SK-N-SH (cell line): ENCODE data around the gene B3GNT4. TPM values are rescaled to one million over a fixed set of nuclear protein-coding genes. Genes with fewer than 3 reads are reported as not detected.

Experiments used
- CTCF ChIA-PET: fragments of 300-600, 350-600 bp; formaldehyde crosslinking; extraction: SDS; loops from one replicate; lab custom pipeline; 2021; lab: Yijun Ruan, JAX
- POLR2A ChIA-PET: fragments of 350-600 bp; sonication (Branson Sonifier 250); formaldehyde crosslinking; extraction: SDS; loops from one replicate; lab custom pipeline; 2020; ENCODE audit warnings: antibody characterized with exemption, inconsistent platforms; lab: Yijun Ruan, JAX
- DNase-seq: peaks from one replicate; pipeline ENCODE4 v3.0.0; 2012
- H2AFZ ChIP-seq: fragments of 200-600 bp; sonication (generic); 2 replicates; pipeline ENCODE4 v1.8.1; 2016; ENCODE audit warnings: antibody characterized with exemption, mild to moderate bottlenecking, low read depth
- H3F3A ChIP-seq: fragments of 200-600 bp; sonication (generic); replicated peaks from 2 replicates; pipeline ENCODE3; 2016; ENCODE audit warnings: antibody characterized with exemption, mild to moderate bottlenecking; ENCODE audit not compliant: insufficient read depth
- H3K27ac ChIP-seq, 2 experiments: fragments of 200-500 bp in 1 of 2; fragments of 200-600 bp in 1 of 2; sonication (Bioruptor generic) in 1 of 2; sonication (generic), shearing (Covaris generic) in 1 of 2; 2 replicates each; pipeline versions ENCODE4 v1.5.1 to v1.6.1; 2014 to 2016; ENCODE audit warnings: low read depth in 2 of 2, inconsistent platforms in 1 of 2, low read length in 1 of 2, mild to moderate bottlenecking in 1 of 2, mixed read lengths in 1 of 2
- H3K27me3 ChIP-seq: fragments of 200-600 bp; sonication (generic), shearing (Covaris generic); 2 replicates; pipeline ENCODE4 v1.6.1; 2016; ENCODE audit warnings: mixed run types; ENCODE audit not compliant: insufficient read depth
- H3K36me3 ChIP-seq, 2 experiments: fragments of 200-500 bp in 1 of 2; fragments of 200-600 bp in 1 of 2; sonication (Bioruptor generic) in 1 of 2; sonication (generic) in 1 of 2; replicated peaks in 1 of 2; 2 replicates each; pipeline versions ENCODE3 to v1.5.1; 2014 to 2016; ENCODE audit warnings: low read length in 1 of 2, mild to moderate bottlenecking in 1 of 2; ENCODE audit not compliant: insufficient read depth in 2 of 2, control insufficient read depth in 1 of 2
- H3K4me1 ChIP-seq, 2 experiments: fragments of 200-500 bp in 1 of 2; fragments of 200-600 bp in 1 of 2; sonication (Bioruptor generic) in 1 of 2; sonication (generic), shearing (Covaris generic) in 1 of 2; 2 replicates each; pipeline versions ENCODE4 v1.5.1 to v1.6.1; 2014 to 2016; ENCODE audit warnings: low read depth in 1 of 2, low read length in 1 of 2, mixed run types in 1 of 2; ENCODE audit not compliant: insufficient read depth in 2 of 2, control insufficient read depth in 1 of 2
- H3K4me2 ChIP-seq: fragments of 200-600 bp; sonication (generic), shearing (Covaris generic); 2 replicates; pipeline ENCODE4 v1.6.1; 2017; ENCODE audit warnings: mixed run types
- H3K4me3 ChIP-seq, 2 experiments: fragments of 200-500 bp in 1 of 2; fragments of 200-600 bp in 1 of 2; sonication (Bioruptor generic) in 1 of 2; sonication (generic), shearing (Covaris generic) in 1 of 2; 2 replicates each; pipeline versions ENCODE4 v1.5.1 to v1.8.1; 2014 to 2016; ENCODE audit warnings: low read depth in 2 of 2, inconsistent platforms in 1 of 2, low read length in 1 of 2, mild to moderate bottlenecking in 1 of 2, mixed read lengths in 1 of 2, moderate library complexity in 1 of 2
- H3K79me2 ChIP-seq: fragments of 200-600 bp; sonication (generic); 2 replicates; pipeline ENCODE4 v1.8.1; 2017; ENCODE audit warnings: mild to moderate bottlenecking; ENCODE audit not compliant: insufficient read depth
- H3K9ac ChIP-seq: fragments of 200-600 bp; sonication (generic); 2 replicates; pipeline ENCODE4 v1.6.1; 2017; ENCODE audit warnings: mixed run types
- H3K9me2 ChIP-seq: fragments of 200-600 bp; sonication (generic); 2 replicates; pipeline ENCODE4 v1.6.1; 2017; ENCODE audit warnings: mixed run types
- H3K9me3 ChIP-seq: fragments of 200-600 bp; sonication (generic); 2 replicates; pipeline ENCODE4 v1.6.1; 2017; ENCODE audit warnings: mixed run types, mild to moderate bottlenecking, moderate library complexity
- H4K20me1 ChIP-seq: fragments of 200-600 bp; sonication (generic); 2 replicates; pipeline ENCODE4 v1.6.1; 2017; ENCODE audit warnings: mild to moderate bottlenecking, mixed run types; ENCODE audit not compliant: insufficient read depth
- ELF1 ChIP-seq: IDR thresholded peaks from 2 replicates; pipeline ENCODE4 v1.4.0; 2012
- EP300 ChIP-seq, 2 experiments: IDR thresholded peaks; 2 replicates each; pipeline versions ENCODE4 v1.4.0 to v1.6.1; 2012; ENCODE audit warnings: borderline replicate concordance in 1 of 2, low read depth in 1 of 2, low read length in 1 of 2
- EZH2phosphoT487 ChIP-seq: fragments of 200-600 bp; sonication (generic); IDR thresholded peaks from 2 replicates; pipeline ENCODE4 v1.6.1; 2017; ENCODE audit warnings: low read depth, mixed run types, mild to moderate bottlenecking, antibody characterized with exemption, moderate library complexity, borderline replicate concordance
- GABPA ChIP-seq: IDR thresholded peaks from 2 replicates; pipeline ENCODE4 v1.4.0; 2012; ENCODE audit warnings: low read depth, mild to moderate bottlenecking
- GATA2 ChIP-seq: sonication (generic); formaldehyde crosslinking; IDR thresholded peaks from 2 replicates; pipeline ENCODE4 v1.5.0; 2020; ENCODE audit warnings: mild to moderate bottlenecking, missing genetic modification reagents
- IRF3 ChIP-seq: fragments of 150-350 bp; IDR thresholded peaks from 2 replicates; pipeline ENCODE4 v1.6.1; 2016; ENCODE audit warnings: mild to moderate bottlenecking, low read depth, low read length
- MAX ChIP-seq: IDR thresholded peaks from 2 replicates; pipeline ENCODE4 v1.4.0; 2012; ENCODE audit warnings: low read depth
- MXI1 ChIP-seq: IDR thresholded peaks from 2 replicates; pipeline ENCODE4 v1.6.1; 2012; ENCODE audit warnings: mild to moderate bottlenecking, low read depth, low read length, improper control_type of control experiment
- POLR2AphosphoS5 ChIP-seq: IDR thresholded peaks from 2 replicates; pipeline ENCODE4 v1.6.1; 2012; ENCODE audit warnings: low read depth, low read length
- RAD21 ChIP-seq: IDR thresholded peaks from 2 replicates; pipeline ENCODE4 v1.6.1; 2012; ENCODE audit warnings: mild to moderate bottlenecking, low read length
- RCOR1 ChIP-seq: fragments of 150-350 bp; IDR thresholded peaks from 2 replicates; pipeline ENCODE4 v1.6.1; 2017; ENCODE audit warnings: antibody characterized with exemption, low read length
- REST ChIP-seq: IDR thresholded peaks from 2 replicates; pipeline ENCODE4 v1.6.1; 2012; ENCODE audit warnings: mild to moderate bottlenecking, low read depth, low read length, moderate library complexity
- RFX5 ChIP-seq: IDR thresholded peaks from 2 replicates; pipeline ENCODE4 v1.6.1; 2012; ENCODE audit warnings: mild to moderate bottlenecking, improper control_type of control experiment, low read length
- SIN3A ChIP-seq: IDR thresholded peaks from 2 replicates; pipeline ENCODE4 v1.6.1; 2012; ENCODE audit warnings: low read depth, mild to moderate bottlenecking, low read length, moderate library complexity, borderline replicate concordance
- SMC3 ChIP-seq: IDR thresholded peaks from 2 replicates; pipeline ENCODE4 v1.6.1; 2012; ENCODE audit warnings: low read depth, low read length, improper control_type of control experiment
- TAF1 ChIP-seq: IDR thresholded peaks from 2 replicates; pipeline ENCODE4 v1.6.1; 2012; ENCODE audit warnings: low read depth, mild to moderate bottlenecking, low read length, moderate library complexity, borderline replicate concordance
- USF2 ChIP-seq: fragments of 150-350 bp; IDR thresholded peaks from 2 replicates; pipeline ENCODE4 v1.6.1; 2017; ENCODE audit warnings: antibody characterized with exemption, low read length, low read depth, borderline replicate concordance
- YY1 ChIP-seq: IDR thresholded peaks from 2 replicates; pipeline ENCODE4 v1.4.0; 2012; ENCODE audit warnings: low read depth, mild to moderate bottlenecking
- ZBTB33 ChIP-seq: IDR thresholded peaks from 2 replicates; pipeline ENCODE4 v1.4.0; 2012; ENCODE audit warnings: low read depth, borderline replicate concordance
- WGBS: methylation state at CpG from one replicate; pipeline ENCODE4 v1.1.6; 2017; ENCODE audit warnings: low lambda C conversion rate; 5-methylcytosine and 5-hydroxymethylcytosine counted together
- polyA plus RNA-seq, 3 experiments: library from polyadenylated mRNA; depleted of rRNA; stranded (reverse); fragments of >200 nt; gene quantifications; 2 replicates each; pipeline ENCODE4 v1.2.3, GENCODE V29; 2012

The B3GNT4 gene
- polyA plus RNA-seq, 1 of the 3 experiments (the other 2 are of a cell fraction), result 0.81 TPM

GRCh38 chr12:122185079-122185478 is 18.4 kb upstream of the B3GNT4 start:
- Histone ChIP-seq H3K9me2 (no peaks in the 10 kb centered on the region), H3K27ac (no peak overlapping the region), H3K9ac (no peak overlapping the region), H3K4me2 (no peak overlapping the region), H3K9me3 (no peaks in the 10 kb centered on the region), H3K27me3 (no peaks in the 10 kb centered on the region), H3K79me2 (no peaks in the 10 kb centered on the region), H3K36me3 (no peaks in the 10 kb centered on the region), H3F3A (peaks cover 5% of the 10 kb centered on the region), H3K4me3 (no peak overlapping the region), H4K20me1 (no peaks in the 10 kb centered on the region), H2AFZ (no peak overlapping the region), H3K4me1 (no peaks in the 10 kb centered on the region; a peak in 1 of 4 replicates)
- POLR2A ChIA-PET, result no interaction called here
- CTCF ChIA-PET, result interaction anchor here (1.4 to 2.0 kb wide), 2 partner anchors 61 to 171 kb away, joined by 4 to 5 read pairs; no protein-coding TSS in a partner anchor
- TF ChIP-seq RCOR1 (no peak), RFX5 (no peak), ELF1 (no peak), RAD21 (no peak), MAX (no peak), IRF3 (no peak), REST (no peak), TAF1 (no peak), EP300 (IDR thresholded peaks at IDR 0.05; ENCODE audit: borderline replicate concordance in 1 of 2, low read depth in 1 of 2, low read length in 1 of 2) (no peak), SMC3 (no peak), EZH2phosphoT487 (no peak), USF2 (no peak), YY1 (no peak), SIN3A (no peak), GABPA (no peak), MXI1 (no peak), ZBTB33 (no peak), POLR2AphosphoS5 (no peak), GATA2 (no peak)
- DNase-seq, result no peak
- 88% methylated on average over 7 of the region's 7 CpGs for WGBS
